Activated CD4-positive, alpha-beta T cell treated with anti-CD3 and anti-CD28 coated beads, Interleukin-2, amount 50 U/mL, for 4 hours (primary cell): ENCODE measurements around the gene EXOC4.
"Not testable (repeated sequence)": the region's sequence is repeated elsewhere in the genome, so short reads cannot be mapped to it uniquely, and the experiment has no call there.

Experiments used
- DNase-seq, 2 experiments: peaks; one replicate each; pipeline ENCODE4 v3.0.0-alpha.2; 2020

Gene EXOC4

DNA sequence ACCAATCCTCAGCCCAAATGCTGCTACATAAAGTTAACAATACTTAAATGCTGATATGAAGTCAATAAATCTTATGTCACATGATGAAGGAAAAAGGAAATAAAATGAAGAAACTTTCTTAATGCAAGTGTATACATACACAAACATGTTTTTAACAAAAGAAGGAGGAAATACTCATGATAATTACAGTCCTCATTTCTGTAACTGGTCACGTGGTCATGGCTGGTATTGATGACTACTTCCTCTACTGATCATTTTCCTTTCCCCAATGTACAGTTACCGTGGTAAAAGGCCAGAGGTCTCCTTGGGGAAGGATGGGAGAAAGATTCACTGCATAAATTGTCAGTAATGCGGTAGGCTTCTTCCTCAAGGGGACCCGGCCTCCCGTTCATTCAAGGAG lies 390.8 kb downstream of the EXOC4 start:
- not testable (repeated sequence) for DNase-seq

GRCh38 chr7:133645884-133646391 lies 393.1 kb downstream of the EXOC4 start:
- DNase-seq, result no peak

GRCh38 chr7:133646472-133647315 lies 393.8 kb downstream of the EXOC4 start:
- DNase-seq, result no peak

GRCh38 chr7:133649593-133649992 lies 396.7 kb downstream of the EXOC4 start:
- DNase-seq, result no peak

DNA sequence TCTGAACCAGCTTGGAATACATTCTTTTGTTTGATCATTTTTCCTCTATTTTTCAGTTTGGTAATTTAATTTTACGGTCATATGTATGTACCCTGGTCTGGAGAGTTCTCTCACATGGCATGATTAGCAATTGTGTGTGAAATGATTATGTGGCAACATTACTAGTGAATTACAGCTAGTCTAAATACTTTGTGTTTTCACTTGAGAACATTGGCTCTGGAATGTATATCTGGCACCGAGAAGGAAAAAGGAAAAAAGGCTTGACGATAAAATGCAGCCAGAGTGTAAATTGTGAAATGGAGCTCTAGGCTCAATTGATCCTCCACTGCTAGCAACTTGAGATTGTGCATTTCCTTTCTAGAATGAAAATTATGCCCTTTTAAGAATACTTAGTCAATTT lies 397.2 kb downstream of the EXOC4 start:
- DNase-seq, result no peak

GRCh38 chr7:133650487-133651300 lies 397.8 kb downstream of the EXOC4 start:
- no peak for DNase-seq

- DNase-seq, result no peak
Observed at GRCh38 chr7:133652547-133652946, 399.7 kb downstream of the EXOC4 start.

- no peak for DNase-seq
Observed at GRCh38 chr7:133654547-133654946, 401.7 kb downstream of the EXOC4 start.

- no peak for DNase-seq
Observed at GRCh38 chr7:133662276-133662675, 409.4 kb downstream of the EXOC4 start.

DNA sequence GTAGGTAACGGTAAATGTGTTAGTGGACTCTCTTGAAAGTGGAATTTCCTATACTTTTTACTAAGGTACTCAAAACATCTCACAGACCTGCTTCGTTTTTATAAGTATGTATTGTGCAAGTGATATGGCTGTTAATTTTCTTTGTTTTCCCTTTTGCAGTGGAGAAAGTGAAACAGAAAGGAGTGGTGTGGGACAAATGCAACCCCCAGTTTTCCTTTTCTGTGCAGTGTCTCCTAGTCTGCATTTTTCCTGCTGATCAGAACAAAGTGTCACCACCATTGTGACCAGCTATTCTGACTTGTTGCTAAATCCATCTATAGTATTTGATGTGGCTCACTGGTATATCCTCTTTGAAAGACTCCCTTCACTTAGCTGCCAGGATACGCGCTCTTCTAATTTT lies 410.0 kb downstream of the EXOC4 start:
- no peak for DNase-seq

GRCh38 chr7:133664528-133664927 lies 411.6 kb downstream of the EXOC4 start:
- no peak for DNase-seq

DNA sequence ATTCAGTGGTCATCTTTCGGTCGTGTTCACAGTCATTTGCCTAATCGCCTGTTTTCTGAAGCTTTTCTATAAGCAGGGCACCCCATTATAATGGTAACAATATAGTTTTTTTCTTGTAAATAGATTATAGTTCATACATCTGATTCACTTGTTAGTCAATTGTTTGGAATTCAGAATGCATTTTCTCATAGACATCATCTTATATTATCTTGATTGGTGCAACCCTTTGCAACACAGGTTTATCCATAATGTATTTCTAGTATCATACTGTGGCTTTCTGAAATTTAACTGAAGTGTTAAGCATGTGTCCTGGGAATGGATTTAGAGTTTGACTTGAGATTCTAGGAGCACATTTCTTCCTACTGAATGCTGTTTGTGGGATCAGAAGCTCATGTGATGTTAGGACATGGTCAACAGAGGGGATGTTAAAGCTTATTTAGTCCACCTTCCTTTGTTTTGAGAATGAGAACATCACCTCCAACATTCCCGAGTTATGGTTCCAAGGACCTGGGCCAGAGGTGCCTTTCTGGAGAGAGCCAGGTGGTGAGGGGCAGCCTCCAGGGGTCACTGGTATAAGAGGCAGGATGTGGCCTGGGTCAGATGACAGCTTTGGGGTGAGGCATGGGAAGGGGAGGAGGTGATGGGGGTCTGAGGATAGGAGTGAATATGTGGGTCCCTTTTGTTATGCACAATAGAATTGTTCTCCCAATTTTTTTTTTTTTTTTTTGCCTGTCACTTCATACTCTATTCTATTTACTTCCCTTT lies 415.6 kb downstream of the EXOC4 start:
- DNase-seq, result no peak

DNA sequence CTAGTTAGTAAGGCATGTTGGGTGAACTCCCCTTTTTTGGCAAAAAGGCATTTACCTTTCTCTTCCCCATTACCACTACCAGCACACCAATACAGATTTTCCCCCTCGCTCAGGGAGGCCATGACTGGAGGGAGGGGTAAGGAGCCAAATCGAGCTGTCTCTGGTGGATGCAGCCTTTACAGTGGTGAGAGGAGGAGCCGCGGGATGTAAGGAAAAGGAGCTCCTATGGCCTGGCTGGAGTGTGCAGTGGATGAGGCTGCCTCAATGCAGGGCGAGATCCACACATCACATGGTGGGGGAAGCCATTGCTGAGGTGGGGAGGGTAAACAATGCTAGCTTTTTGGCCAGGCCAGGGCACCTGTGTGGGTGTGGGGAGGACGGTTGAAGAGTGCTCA lies 416.2 kb downstream of the EXOC4 start:
- DNase-seq, result no peak

DNA sequence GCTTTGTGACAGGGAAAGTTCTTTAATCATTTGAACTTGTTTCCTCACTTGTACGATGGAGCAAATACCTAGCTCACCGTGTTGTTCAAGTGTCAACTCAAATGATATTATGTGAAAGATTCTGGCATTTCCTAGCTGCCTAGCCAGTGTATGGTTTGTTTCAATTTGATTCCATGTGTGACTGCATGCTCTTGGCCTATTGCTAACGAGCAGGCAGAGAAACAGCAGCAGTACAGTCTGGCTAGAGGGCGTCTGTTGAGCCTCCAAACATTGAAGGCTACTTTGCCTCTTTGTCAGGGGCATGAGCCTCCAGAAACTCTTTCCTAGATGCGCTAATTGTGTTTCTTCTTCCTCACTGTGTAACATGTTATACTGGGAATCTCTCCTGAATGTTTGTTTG lies 417.4 kb downstream of the EXOC4 start:
- no peak for DNase-seq

GRCh38 chr7:133672866-133673265 lies 420.0 kb downstream of the EXOC4 start:
- DNase-seq, result no peak

- DNase-seq, result no peak
Observed at GRCh38 chr7:133674079-133674763, 421.3 kb downstream of the EXOC4 start.

- DNase-seq, result no peak
Observed at GRCh38 chr7:133675510-133676218, 422.8 kb downstream of the EXOC4 start.

GRCh38 chr7:133676805-133677370 lies 424.0 kb downstream of the EXOC4 start:
- DNase-seq, result no peak

DNA sequence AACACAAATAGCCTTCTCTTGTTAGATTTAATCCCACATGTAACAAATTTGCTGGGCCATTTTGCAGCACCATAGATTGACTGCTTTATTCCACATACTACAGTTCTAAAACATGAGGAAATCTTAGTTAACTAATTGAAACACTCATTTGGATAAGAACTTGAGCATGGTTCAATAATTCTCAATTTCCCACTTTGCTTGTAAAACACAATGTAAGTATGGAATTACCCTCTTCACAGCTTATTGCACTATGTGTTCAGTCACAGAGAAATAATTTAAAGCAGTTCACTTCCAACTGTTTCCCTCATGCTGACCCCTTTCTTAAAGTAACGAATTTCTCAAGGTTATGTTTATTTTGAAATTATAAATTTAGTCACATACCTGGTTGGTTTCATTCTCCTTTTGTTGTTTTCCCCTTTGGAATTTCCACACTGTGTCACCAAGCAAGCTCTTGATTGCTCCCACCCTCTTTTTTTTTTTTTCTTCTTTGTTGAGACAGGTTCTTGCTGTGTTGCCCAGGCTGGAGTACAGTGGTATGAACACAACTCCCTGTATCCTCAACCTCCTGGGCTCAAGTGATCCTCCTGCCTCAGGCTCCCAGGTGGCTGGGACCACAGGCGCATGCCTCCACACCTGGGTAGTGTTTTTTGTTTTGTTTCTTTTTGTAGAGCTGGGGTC lies 425.4 kb downstream of the EXOC4 start:
- no peak for DNase-seq

DNA sequence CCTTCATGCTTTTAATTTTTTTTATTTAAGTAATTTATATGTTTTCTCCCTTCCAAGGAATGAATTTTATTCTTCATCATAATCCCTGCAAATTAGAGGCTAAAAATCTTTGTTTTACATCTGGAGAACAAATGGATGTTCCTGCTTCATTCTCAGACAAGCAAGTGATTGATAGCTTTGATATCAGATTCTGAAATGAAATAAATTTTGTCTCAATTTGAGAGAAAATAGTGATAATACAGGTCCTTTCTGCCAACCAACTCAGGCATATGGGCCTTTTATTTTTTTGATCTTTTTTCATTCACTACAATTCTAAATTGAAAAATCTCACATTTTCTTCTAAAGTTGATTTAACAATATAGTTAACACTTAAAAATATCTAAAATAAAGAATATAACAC lies 427.1 kb downstream of the EXOC4 start:
- DNase-seq, result no peak

DNA sequence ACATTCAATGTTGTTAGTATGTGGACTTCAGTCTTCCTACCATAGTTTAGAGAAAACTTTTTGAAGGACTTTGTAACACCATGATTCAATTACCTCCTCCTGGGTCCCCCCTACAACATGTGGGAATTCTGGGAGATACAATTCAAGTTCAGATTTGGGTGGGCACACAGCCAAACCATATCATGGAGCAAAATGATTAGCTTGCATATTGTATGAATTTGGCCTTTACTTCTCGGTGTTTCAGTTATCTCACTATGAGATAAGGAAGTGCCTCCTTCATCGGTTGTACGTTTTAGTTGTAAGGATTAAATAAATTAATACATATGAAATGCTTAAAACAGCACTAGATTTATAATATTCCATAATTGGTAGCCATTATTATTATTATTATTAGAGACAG lies 428.7 kb downstream of the EXOC4 start:
- DNase-seq, result no peak
